GM12878 (cell line): ENCODE results near the gene DGKA. TPM values are rescaled to one million over a fixed set of nuclear protein-coding genes. Genes with fewer than 3 reads are reported as not detected.

ENCODE experiments used
- ATAC-seq: fragments of 200-7000 bp; cut with Tn5 transposase; 3 replicates; pipeline ENCODE4 v1.9.1; 2020; ENCODE audit warnings: mild to moderate bottlenecking, moderate library complexity
- Bru-seq: library from RNA; stranded (reverse); fragments of 400-500 nt; gene quantifications from one replicate; lab custom pipeline; 2021; lab: Mats Ljungman, UMichigan
- BruChase-seq, 2 experiments: library from RNA; stranded (reverse); fragments of 400-500 nt; gene quantifications; one replicate each; lab custom pipeline; 2021; lab: Mats Ljungman, UMichigan
- BruUV-seq: library from RNA; stranded (reverse); fragments of 400-500 nt; replicated peaks from 2 replicates; lab custom pipeline; 2021; lab: Mats Ljungman, UMichigan
- CTCF ChIA-PET: fragments of 300-600 bp; sonication (Branson Sonifier 250); formaldehyde crosslinking; extraction: SDS; loops from one replicate; lab custom pipeline; 2021; ENCODE audit warnings: inconsistent platforms; lab: Yijun Ruan, JAX
- POLR2A ChIA-PET: fragments of 350-600 bp; formaldehyde crosslinking; extraction: SDS; loops from one replicate; lab custom pipeline; 2021; ENCODE audit warnings: inconsistent platforms; lab: Charles Lee
- RAD21 ChIA-PET: fragments of 300-600 bp; sonication (Branson Sonifier 250); formaldehyde crosslinking; loops from one replicate; lab custom pipeline; 2023; ENCODE audit warnings: antibody characterized with exemption; ENCODE audit not compliant: unreplicated experiment; lab: Charles Lee
- SMC1A ChIA-PET: fragments of 300-600 bp; sonication (Branson Sonifier 250); formaldehyde crosslinking; loops from one replicate; lab custom pipeline; 2023; ENCODE audit not compliant: unreplicated experiment, uncharacterized antibody; lab: Charles Lee
- DNase-seq: peaks from one replicate; pipeline ENCODE4 v3.0.0-alpha.2; 2011; ENCODE audit warnings: low read depth, low spot score
- FAIRE-seq: peaks from 3 replicates; lab custom pipeline; 2011; peaks lifted over from hg19 to GRCh38; lab: Jason Lieb, UNC
- H2AFZ ChIP-seq: 2 replicates; pipeline ENCODE4 v1.6.0; 2011; ENCODE audit warnings: low read depth, low read length, control low read depth; ENCODE audit not compliant: control insufficient read depth
- H3K27ac ChIP-seq: 2 replicates; pipeline ENCODE4 v1.5.1; 2011; ENCODE audit warnings: control low read depth; ENCODE audit not compliant: control insufficient read depth, insufficient read depth
- H3K27me3 ChIP-seq, 2 experiments: replicated peaks in 1 of 2; 2 replicates each; pipeline versions ENCODE4 v1.6.0 to v1.6.1; 2011; ENCODE audit warnings: low read length in 1 of 2; ENCODE audit not compliant: control insufficient read depth in 2 of 2, insufficient read depth in 2 of 2
- H3K36me3 ChIP-seq, 2 experiments: 2 replicates each; pipeline ENCODE4 v1.5.1; 2011; ENCODE audit warnings: low read length in 1 of 2; ENCODE audit not compliant: control insufficient read depth in 2 of 2, insufficient read depth in 2 of 2
- H3K4me1 ChIP-seq: 2 replicates; pipeline ENCODE4 v1.6.1; 2011; ENCODE audit warnings: mild to moderate bottlenecking, low read length, moderate library complexity, mixed read lengths; ENCODE audit not compliant: control insufficient read depth, insufficient read depth
- H3K4me2 ChIP-seq: 2 replicates; pipeline ENCODE4 v1.6.0; 2011; ENCODE audit warnings: control low read depth; ENCODE audit not compliant: control insufficient read depth, insufficient read depth
- H3K4me3 ChIP-seq: fragments of 200-600 bp; sonication (generic); 2 replicates; pipeline ENCODE4 v1.5.1; 2016
- H3K79me2 ChIP-seq: 2 replicates; pipeline ENCODE4 v1.6.0; 2011; ENCODE audit warnings: low read length; ENCODE audit not compliant: control insufficient read depth, insufficient read depth
- H3K9ac ChIP-seq: 2 replicates; pipeline ENCODE4 v1.8.0; 2011; ENCODE audit warnings: low read length, control low read depth, mixed read lengths; ENCODE audit not compliant: control insufficient read depth, insufficient read depth
- H3K9me3 ChIP-seq: replicated peaks from 3 replicates; pipeline ENCODE4 v1.5.1; 2011; ENCODE audit warnings: mild to moderate bottlenecking, low read length; ENCODE audit not compliant: control insufficient read depth, insufficient read depth
- H4K20me1 ChIP-seq: 2 replicates; pipeline ENCODE4 v1.6.0; 2011; ENCODE audit not compliant: control insufficient read depth, insufficient read depth
- CREB1 ChIP-seq: IDR thresholded peaks from 2 replicates; pipeline ENCODE4 v1.6.1; 2012; ENCODE audit warnings: low read depth, mild to moderate bottlenecking, inconsistent platforms
- KLF5 ChIP-seq: fragments of 450-650 bp; IDR thresholded peaks from 2 replicates; pipeline ENCODE4 v1.6.1; 2014; ENCODE audit warnings: mild to moderate bottlenecking; ENCODE audit not compliant: partially characterized antibody
- MTA3 ChIP-seq: IDR thresholded peaks from 2 replicates; pipeline ENCODE4 v1.6.1; 2012; ENCODE audit warnings: low read length, inconsistent platforms, borderline replicate concordance
- PML ChIP-seq: IDR thresholded peaks from 2 replicates; pipeline ENCODE4 v1.6.1; 2012; ENCODE audit warnings: low read length, inconsistent platforms
- RB1 ChIP-seq: fragments of 450-650 bp; formaldehyde crosslinking; IDR thresholded peaks from 2 replicates; pipeline ENCODE4 v1.6.1; 2017; ENCODE audit warnings: mild to moderate bottlenecking, borderline replicate concordance
- REST ChIP-seq: IDR thresholded peaks from 2 replicates; pipeline ENCODE4 v1.6.1; 2012; ENCODE audit warnings: mild to moderate bottlenecking, low read depth, low read length
- SMAD5 ChIP-seq: IDR thresholded peaks from 2 replicates; pipeline ENCODE4 v1.6.1; 2016; ENCODE audit warnings: antibody characterized with exemption, low read depth
- SMARCA5 ChIP-seq: fragments of 450-650 bp; IDR thresholded peaks from 2 replicates; pipeline ENCODE4 v1.6.1; 2017; ENCODE audit warnings: mild to moderate bottlenecking
- TAF1 ChIP-seq: IDR thresholded peaks from 2 replicates; pipeline ENCODE4 v1.6.1; 2011; ENCODE audit warnings: mild to moderate bottlenecking, low read depth, low read length, borderline replicate concordance
- ZBED1 ChIP-seq: IDR thresholded peaks from 2 replicates; pipeline ENCODE4 v1.6.1; 2016; ENCODE audit warnings: borderline replicate concordance
- ZBTB40 ChIP-seq: fragments of 450-650 bp; IDR thresholded peaks from 2 replicates; pipeline ENCODE4 v1.6.1; 2016; ENCODE audit warnings: mild to moderate bottlenecking, moderate library complexity, borderline replicate concordance
- WGBS: methylation state at CpG from one replicate; pipeline ENCODE4 v1.1.6; 2016; ENCODE audit warnings: low lambda C conversion rate; ENCODE audit not compliant: insufficient replicate concordance, insufficient coverage; ENCODE audit errors: missing lambda C conversion rate; 5-methylcytosine and 5-hydroxymethylcytosine counted together
- in situ Hi-C: fragments of 300-500 bp; cut with MboI; formaldehyde crosslinking; loops from 9 replicates; pipeline ENCODE4 v1.14.3; 2018; ENCODE audit warnings: mixed read lengths
- intact Hi-C: fragments of 100-400 bp; cut with micrococcal nuclease; formaldehyde crosslinking; loops from one replicate; pipeline ENCODE4 v1.14.2; 2022; ENCODE audit not compliant: unreplicated experiment
- long read RNA-seq, 2 experiments: library from polyadenylated mRNA; unstranded; transcript quantifications; one replicate each; pipeline ENCODE4 v2.0.0, GENCODE V29; 2019 to 2020
- polyA minus RNA-seq, 3 experiments: library from RNA; depleted of rRNA, polyadenylated mRNA; stranded (reverse); fragments of >200 nt; gene quantifications; 2 replicates each; pipeline ENCODE4 v1.2.3, GENCODE V29; 2011
- polyA plus RNA-seq, 11 experiments: library from polyadenylated mRNA; depleted of rRNA in 4 of 11; unstranded in 6 of 11; stranded (reverse) in 5 of 11; fragments of >200 nt; fragmentation: Nextera tagmentation in 4 of 11; fragmentation: Illumina TruSeq in 1 of 11; extraction: Ambion mirVana in 4 of 11; extraction: Trizol in 1 of 11; gene quantifications; 1 replicate in 1 of 11; 2 replicates in 10 of 11; pipeline versions ENCODE4 v1.2.1 to v1.2.3, GENCODE V29; 2011 to 2016; ENCODE audit warnings: inconsistent platforms in 2 of 11, missing spikeins in 2 of 11, low read depth in 1 of 11
- total RNA-seq, 4 experiments: library from RNA; depleted of rRNA in 3 of 4; stranded (reverse); fragments of >200 nt in 3 of 4; fragmentation: Illumina TruSeq in 1 of 4; extraction: Trizol in 1 of 4; gene quantifications; 2 replicates each; pipeline versions ENCODE4 v1.2.1 to v1.2.3, GENCODE V29; 2013 to 2021

DGKA gene
- total RNA-seq (2013; cell fraction: nucleolus; rRNA removed), result 175 and 195 TPM in 2 replicates
- total RNA-seq (2014; rRNA removed), result 36.3 and 37.9 TPM in 2 replicates
- 30.2 and 30.4 TPM in 2 replicates for total RNA-seq (2014; rRNA removed; fragmentation: Illumina TruSeq; extraction: Trizol)
- total RNA-seq (2021), result 49.5 and 59.7 TPM in 2 replicates
- polyA plus RNA-seq (2011; ENCODE audit: low read depth), result 44.3 TPM
- polyA plus RNA-seq (2011; rRNA removed), result 23.0 and 27.5 TPM in 2 replicates
- 27.4 and 28.5 TPM in 2 replicates for polyA plus RNA-seq (2011; cell fraction: cytosol; rRNA removed)
- 163 and 189 TPM in 2 replicates for polyA plus RNA-seq (2011; cell fraction: nucleus; rRNA removed)
- 38.2 and 50.3 TPM in 2 replicates for polyA plus RNA-seq (2012)
- 38.0 and 141 TPM in 2 replicates for polyA plus RNA-seq (2014; fragmentation: Illumina TruSeq; extraction: Trizol)
- polyA plus RNA-seq (2014; fragmentation: Nextera tagmentation; extraction: Ambion mirVana), result 10 to 100 TPM; 14.0 to 20.3 TPM
- polyA plus RNA-seq (2014; rRNA removed), result 38.4 and 41.6 TPM in 2 replicates
- polyA plus RNA-seq (2016; fragmentation: Nextera tagmentation; extraction: Ambion mirVana), result 10 to 100 TPM; 55.6 to 65.5 TPM
- 36.2 and 36.4 TPM in 2 replicates for polyA minus RNA-seq (2011; rRNA and poly(A)+ RNA removed)
- polyA minus RNA-seq (2011; cell fraction: cytosol; rRNA and poly(A)+ RNA removed), result 13.5 and 26.9 TPM in 2 replicates
- polyA minus RNA-seq (2011; cell fraction: nucleus; rRNA and poly(A)+ RNA removed), result 72.3 and 74.8 TPM in 2 replicates
- Bru-seq, nascent RNA, result percentile 77 among the genes with signal in this experiment
- BruChase-seq, experiment 1, labeled RNA remaining after a 6-hour chase, result percentile 81 among the genes with signal in this experiment
- percentile 78 among the genes with signal in this experiment for BruChase-seq, experiment 2, labeled RNA remaining after a 2-hour chase
- long read RNA-seq, experiment 1, partial matches to known transcripts, result 1 of 8 reads
- long read RNA-seq, experiment 1, other reads (novel, unspliced or antisense), result 4 of 8 reads
- long read RNA-seq, experiment 2, partial matches to known transcripts, result 1 of 10 reads
- long read RNA-seq, experiment 2, other reads (novel, unspliced or antisense), result 5 of 10 reads

GRCh38 chr12:55930771-55931316 lies at the start of gene DGKA:
Gene DGKA (plus strand): TSS chr12:55931162. CDS start chr12:55936504, 5,342 bp downstream.
- Histone ChIP-seq H3K4me3 (peak within 1 kb of the TSS; percentile 99), H3K79me2 (peaks cover 43% of the 10 kb centered on the region), H3K9me3 (no peaks in the 10 kb centered on the region), H3K36me3 (0 out of 4 replicates have a peak, but pooled peaks cover 0 to 2% of the 10 kb centered on the region in 2 experiments), H3K4me2 (peak within 1 kb of the TSS; percentile 98), H3K4me1 (peaks cover 8% of the 10 kb centered on the region; the same call in 1 of the 2 replicates), H2AFZ (peak within 1 kb of the TSS; percentile 53), H3K27ac (peak within 1 kb of the TSS; percentile 96), H3K27me3 (no peaks in the 10 kb centered on the region), H3K9ac (peak within 1 kb of the TSS; percentile 99), H4K20me1 (no peaks in the 10 kb centered on the region)
- ChIA-PET RAD21 (interaction anchor here (0.8 to 5.3 kb wide), 11 partner anchors 10 to 192 kb away, joined by 3 to 25 read pairs (median 10); partner anchors contain the start of genes DNAJC14, ORMDL2, RAB5B and SARNP), CTCF (interaction anchor here (0.6 to 6.8 kb wide), 25 partner anchors 9 to 196 kb away, joined by 3 to 40 read pairs (median 4); partner anchors contain the start of genes DNAJC14, RAB5B, SARNP and SUOX), POLR2A (interaction anchor here (0.6 to 7.3 kb wide), 13 partner anchors 9 to 115 kb away, joined by 3 to 66 read pairs (median 4); partner anchors contain the start of genes DNAJC14, ORMDL2, RAB5B and SARNP), SMC1A (interaction anchor here (0.7 to 2.8 kb wide), 11 partner anchors 9 to 192 kb away, joined by 3 to 16 read pairs (median 4); partner anchors contain the start of genes DNAJC14 and RAB5B)
- in situ Hi-C loops, result no loop called here
- ATAC-seq, result peak; percentile 22
- no peak for FAIRE-seq
- BruUV-seq, result no TSS peak
- DNase-seq, result peak; percentile 53
- intact Hi-C loops, result loop anchor here (1.0 kb wide), 1 partner anchor 42 kb away; no protein-coding TSS in a partner anchor
- 0% methylated on average over 2 of the region's 3 CpGs for WGBS
- TF ChIP-seq REST, result no peak
- TF ChIP-seq MTA3, result no peak
- 0 out of 2 replicates have a peak, but pooled peaks have one; percentile 31 for TF ChIP-seq TAF1
- TF ChIP-seq ZBTB40, result no peak
- TF ChIP-seq SMARCA5, result peak; percentile 75
- TF ChIP-seq KLF5, result no peak
- no peak for TF ChIP-seq RB1
- peak; percentile 41; the same call in 1 of the 2 replicates for TF ChIP-seq SMAD5
- TF ChIP-seq ZBED1, result no peak
- TF ChIP-seq PML, result 0 out of 2 replicates have a peak, but pooled peaks have one; percentile 14
- TF ChIP-seq CREB1, result 0 out of 2 replicates have a peak, but pooled peaks have one; percentile 17
